Fibroblast of villous mesenchyme (primary cell): Measurements from ENCODE around the gene ARL13B. TPM values are rescaled to one million over a fixed set of nuclear protein-coding genes. Genes with fewer than 3 reads are reported as not detected.
A peak's percentile ranks its signal among the peaks of the same experiment; 100 is the strongest.
"Not testable (repeated sequence)": the region's sequence is repeated elsewhere in the genome, so short reads cannot be mapped to it uniquely, and the experiment has no call there.

ENCODE experiments used
- DNase-seq: peaks from one replicate; pipeline ENCODE4 v3.0.0-alpha.2; 2010; ENCODE audit warnings: low read depth
- H3K4me3 ChIP-seq: 2 replicates; pipeline ENCODE4 v1.5.1; 2011; ENCODE audit warnings: low read depth, mild to moderate bottlenecking, low read length
- CTCF ChIP-seq: IDR thresholded peaks from 2 replicates; pipeline ENCODE4 v1.5.1; 2012; ENCODE audit warnings: low read depth, mild to moderate bottlenecking, low read length; ENCODE audit not compliant: insufficient read depth
- total RNA-seq: library from RNA; depleted of rRNA; stranded (reverse); fragments of >200 nt; gene quantifications from 2 replicates; pipeline ENCODE4 v1.2.3, GENCODE V29; 2012

The ARL13B gene
- total RNA-seq, 1 donor: 14.7 TPM

DNA sequence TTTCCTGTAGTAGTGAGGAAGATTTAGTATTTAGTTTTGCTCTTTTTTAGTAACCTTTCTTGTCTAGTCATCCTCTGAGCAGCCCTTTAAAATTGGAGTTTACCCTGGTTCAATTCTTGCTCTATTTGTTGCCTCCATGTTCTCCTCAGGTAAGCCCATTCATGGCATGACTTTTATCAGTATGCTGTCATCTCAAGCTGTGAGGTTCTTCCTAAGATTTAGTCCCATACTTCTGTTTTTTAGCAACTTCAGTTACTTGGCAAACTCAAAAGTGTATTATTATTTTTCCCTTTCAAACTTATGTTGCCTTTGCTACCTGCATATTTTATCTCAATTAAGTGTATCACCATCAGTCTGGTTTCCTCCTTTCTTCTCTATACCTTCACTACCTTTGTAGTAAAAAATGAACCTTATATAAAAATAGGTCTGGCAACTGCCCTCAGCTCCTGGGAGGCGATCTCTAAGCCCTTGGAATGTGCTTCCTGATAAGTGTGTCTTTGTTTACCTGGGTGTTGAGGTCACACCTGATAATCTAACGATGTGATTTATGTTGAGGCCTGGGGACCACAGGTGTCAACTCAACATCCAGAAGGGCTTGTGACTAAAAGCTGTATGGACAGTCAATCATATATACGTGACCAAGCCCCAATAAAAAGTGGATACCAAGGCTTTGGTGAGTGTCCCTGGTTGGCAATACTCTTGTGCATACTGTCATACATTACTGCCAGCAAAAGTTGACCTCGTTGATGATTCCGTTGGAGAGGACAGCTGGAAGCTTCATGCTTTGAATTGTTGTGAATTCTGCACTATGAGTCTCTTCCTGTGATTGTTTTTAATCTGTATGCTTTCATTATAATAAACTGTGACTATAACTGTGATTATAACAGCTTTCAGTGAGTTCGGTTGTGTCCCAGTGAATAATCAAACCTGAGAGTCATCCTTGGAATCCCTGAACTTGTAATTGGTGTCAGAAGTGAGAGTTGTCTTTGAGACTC lies 86.8 kb downstream of the ARL13B start:
- DNase-seq: no peak
- no peak for TF ChIP-seq CTCF
- no peak overlapping the region for H3K4me3 ChIP-seq

DNA sequence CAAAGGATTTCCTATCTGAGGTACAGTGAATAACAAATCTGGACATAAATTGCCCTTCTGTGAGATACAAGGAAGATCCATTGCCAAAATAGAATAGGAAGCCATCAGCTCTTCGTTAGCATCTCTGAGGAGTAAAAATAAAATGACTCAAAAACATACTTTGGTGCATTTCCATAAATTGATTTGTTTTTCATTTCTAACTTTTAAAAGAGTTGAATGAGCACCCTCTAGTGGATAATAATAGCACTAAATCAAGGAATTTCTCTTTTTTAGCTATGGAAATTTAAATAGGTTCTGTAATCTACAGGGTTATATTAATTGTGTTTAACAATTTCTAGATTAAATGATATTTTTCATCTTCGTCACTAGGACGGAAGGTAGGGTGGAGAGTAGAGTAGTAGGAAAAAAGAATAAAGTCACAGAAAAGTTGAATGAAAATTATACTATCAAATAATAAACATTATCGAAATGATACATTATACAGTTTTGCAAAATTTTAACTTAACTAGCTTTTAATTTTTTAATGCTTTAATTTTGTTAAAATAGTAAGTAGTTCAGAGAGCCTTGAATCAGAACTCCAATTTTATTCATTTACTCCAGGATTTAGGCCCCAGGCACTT lies 89.3 kb downstream of the ARL13B start:
- no peak overlapping the region for H3K4me3 ChIP-seq
- peak; percentile 39 for DNase-seq
- peak; percentile 44 for TF ChIP-seq CTCF

GRCh38 chr3:94070341-94070911 lies 90.5 kb downstream of the ARL13B start:
- no peak for DNase-seq
- H3K4me3 ChIP-seq: no peak overlapping the region
- TF ChIP-seq CTCF: no peak

GRCh38 chr3:94071713-94072284 lies 91.8 kb downstream of the ARL13B start:
- no peak for TF ChIP-seq CTCF
- no peak for DNase-seq

GRCh38 chr3:94076055-94076454 lies 96.1 kb downstream of the ARL13B start:
- no peak for TF ChIP-seq CTCF
- peak; percentile 7 for DNase-seq
- H3K4me3 ChIP-seq: no peak overlapping the region

More at GRCh38 chr3:94071713-94072284, 91.8 kb downstream of the ARL13B start:
- no peak overlapping the region for H3K4me3 ChIP-seq

GRCh38 chr3:94080552-94080951 lies 100.6 kb downstream of the ARL13B start:
- not testable (repeated sequence) for DNase-seq, H3K4me3 ChIP-seq

DNA sequence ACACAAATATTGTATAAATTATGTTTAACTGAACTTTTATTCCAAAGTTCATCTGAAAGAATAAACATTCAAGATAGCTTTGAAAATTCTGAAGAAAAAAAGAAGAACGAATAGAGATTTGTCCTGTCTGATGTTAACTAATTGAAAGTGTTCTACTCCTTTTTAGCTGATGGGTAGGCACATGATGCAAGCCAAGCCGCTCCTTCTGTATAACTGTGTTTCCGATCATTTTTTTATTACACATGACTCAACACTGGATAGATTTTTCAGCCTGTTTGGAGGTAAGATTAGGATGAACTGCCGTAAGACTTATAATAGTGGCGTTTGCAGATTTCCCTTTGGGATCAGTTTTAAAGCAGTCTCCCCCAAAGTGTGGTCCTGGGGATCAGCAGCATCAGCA lies 101.9 kb downstream of the ARL13B start:
- H3K4me3 ChIP-seq: no peak overlapping the region
- DNase-seq: no peak
- no peak for TF ChIP-seq CTCF
